RPMI8226 (cell line): ENCODE results near the gene PIF1.
"Not testable (repeated sequence)": the region's sequence is repeated elsewhere in the genome, so short reads cannot be mapped to it uniquely, and the experiment has no call there.

ENCODE experiments used
- DNase-seq: peaks from one replicate; pipeline ENCODE4 v3.0.0-alpha.2; 2015

PIF1 gene

GRCh38 chr15:64808785-64809453, 16.5 kb downstream of the PIF1 start:
- no peak for DNase-seq

- DNase-seq = no peak
Measured at GRCh38 chr15:64807751-64808222, 17.7 kb downstream of the PIF1 start.

GRCh38 chr15:64807051-64807749, 18.2 kb downstream of the PIF1 start:
- no peak for DNase-seq

DNA sequence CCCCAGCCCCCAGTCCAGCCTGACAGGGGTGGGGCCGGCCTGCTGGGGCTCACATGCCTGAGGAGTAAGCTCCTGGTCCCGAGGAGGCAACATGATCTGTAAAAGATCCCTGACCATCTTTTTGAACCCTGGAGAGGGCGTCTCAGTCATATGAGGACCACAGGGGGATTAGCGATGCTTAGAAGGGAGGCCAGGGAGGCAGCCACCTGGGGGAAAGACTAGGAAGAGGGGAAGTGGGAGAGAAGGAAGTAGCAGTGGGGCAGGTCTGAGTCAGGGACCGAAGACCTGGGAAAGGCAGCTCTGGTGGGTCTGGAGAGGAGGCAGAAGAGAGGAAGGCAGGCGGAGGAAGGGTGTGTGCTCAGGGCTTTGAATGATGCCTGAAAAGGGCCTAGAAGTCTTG, 18.9 kb downstream of the PIF1 start:
- no peak for DNase-seq

DNA sequence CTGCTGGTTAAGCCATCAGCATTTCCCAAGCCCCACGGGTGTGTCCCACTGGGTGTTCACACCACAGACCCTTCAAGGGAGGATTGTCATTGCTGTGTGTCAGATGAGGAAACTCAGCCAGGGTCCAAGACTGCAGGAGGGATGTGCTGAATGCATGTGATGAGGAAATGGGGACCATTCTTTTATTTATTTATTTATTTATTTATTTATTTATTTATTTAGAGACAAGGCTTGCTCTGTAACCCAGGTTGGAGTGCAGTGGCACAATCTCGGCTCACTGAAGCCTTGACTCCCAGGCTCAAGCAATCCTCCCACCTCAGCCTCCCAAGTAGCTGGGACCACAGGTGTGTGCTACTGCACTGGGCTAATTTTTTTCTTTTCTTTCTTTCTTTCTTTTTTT, 20.8 kb downstream of the PIF1 start:
- no peak for DNase-seq

- DNase-seq = no peak
Measured at GRCh38 chr15:64803526-64803925, 21.9 kb downstream of the PIF1 start.

DNA sequence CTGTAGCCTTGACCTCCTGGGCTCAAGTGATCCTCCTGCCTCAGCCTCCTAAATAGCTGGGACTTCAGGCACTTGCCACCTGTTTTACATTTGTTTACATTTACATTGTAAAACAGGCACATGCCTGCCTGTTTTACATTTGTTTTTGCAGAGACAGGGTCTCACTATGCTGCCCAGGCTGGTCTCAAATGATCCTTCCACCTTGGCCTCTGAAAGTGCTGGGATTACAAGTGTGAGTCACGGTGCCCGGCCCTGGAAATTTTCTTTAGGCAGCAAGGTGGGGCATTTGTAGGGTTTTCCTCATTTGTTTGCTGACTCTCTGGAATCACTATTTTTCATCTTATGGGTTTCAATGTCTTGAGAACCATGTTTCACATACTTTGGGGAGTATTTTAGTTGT, 25.0 kb downstream of the PIF1 start:
- DNase-seq = no peak

DNA sequence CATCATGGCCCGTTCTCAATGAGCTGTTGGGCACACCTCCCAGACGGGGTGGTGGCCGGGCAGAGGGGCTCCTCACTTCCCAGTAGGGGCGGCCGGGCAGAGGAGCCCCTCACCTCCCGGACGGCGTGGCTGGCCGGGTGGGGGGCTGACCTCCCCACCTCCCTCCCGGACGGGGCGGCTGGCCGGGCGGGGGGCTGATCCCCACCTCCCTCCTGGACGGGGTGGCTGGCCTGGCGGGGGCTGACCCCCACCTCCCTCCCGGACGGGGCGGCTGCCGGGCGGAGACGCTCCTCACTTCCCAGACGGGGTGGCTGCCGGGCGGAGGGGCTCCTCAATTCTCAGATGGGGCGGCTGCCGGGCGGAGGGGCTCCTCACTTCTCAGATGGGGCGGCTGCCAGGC, 26.5 kb downstream of the PIF1 start:
- not testable (repeated sequence) for DNase-seq

- DNase-seq = not testable (repeated sequence)
Measured at GRCh38 chr15:64795921-64796320, 29.5 kb downstream of the PIF1 start.

- DNase-seq = not testable (repeated sequence)
Measured at GRCh38 chr15:64795299-64795698, 30.1 kb downstream of the PIF1 start.

DNA sequence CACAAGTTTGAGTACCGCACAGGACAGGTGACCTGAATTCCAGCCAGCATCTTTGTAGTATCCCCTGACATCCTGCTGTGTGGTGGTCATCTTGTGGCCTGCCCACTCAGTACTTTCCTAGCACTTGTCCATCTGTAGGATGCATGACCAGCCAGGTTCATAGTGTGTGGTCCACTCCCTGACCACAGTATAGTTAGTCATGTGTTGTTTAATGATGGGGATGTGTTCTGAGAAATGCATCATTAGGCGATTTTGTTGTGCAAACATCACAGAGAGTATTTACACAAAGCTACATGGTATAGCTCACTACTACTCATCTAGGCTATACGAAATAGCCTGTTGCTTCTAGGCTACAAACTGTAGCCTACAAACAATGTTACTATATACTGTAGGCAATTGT, 33.2 kb downstream of the PIF1 start:
- no peak for DNase-seq

GRCh38 chr15:64791401-64791800, 34.0 kb downstream of the PIF1 start:
- no peak for DNase-seq

DNA sequence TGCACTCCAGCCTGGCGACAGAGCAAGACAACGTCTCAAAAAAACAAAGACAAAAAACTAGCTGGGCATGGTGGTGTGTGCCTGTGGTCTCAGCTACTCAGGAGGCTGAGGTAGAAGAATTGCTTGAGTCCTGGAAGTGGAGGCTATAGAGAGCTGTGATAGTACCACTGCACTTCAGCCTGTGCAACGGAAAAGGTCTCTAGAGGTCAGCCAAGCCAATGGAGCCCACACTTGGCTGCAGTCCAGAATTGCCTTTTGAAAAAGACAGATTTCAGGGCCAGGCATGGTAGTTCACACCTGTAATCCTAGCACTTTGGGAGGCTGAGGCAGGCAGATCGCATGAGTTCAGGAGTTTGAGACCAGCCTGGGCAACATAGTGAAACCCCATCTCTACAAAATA, 41.7 kb downstream of the PIF1 start:
- DNase-seq = no peak

DNA sequence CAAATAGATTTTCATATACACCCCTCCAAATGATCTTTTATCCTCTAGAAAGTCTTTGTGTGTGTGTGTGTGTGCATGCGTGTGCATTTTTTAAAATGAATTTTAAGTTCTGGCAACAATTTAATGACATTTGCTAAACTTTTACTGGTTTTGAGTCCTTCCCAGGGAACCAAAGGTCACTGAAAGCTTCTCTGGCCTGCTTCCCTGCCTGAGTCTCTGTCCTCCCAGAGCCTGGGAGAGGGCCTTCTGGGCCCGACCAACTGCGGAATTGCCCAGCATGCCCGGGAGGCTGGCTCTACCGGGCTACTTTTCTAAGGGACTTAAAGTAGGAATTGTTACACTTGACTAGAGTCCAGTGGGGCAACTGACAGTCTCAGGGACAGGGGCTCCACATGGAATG, 42.7 kb downstream of the PIF1 start:
- no peak for DNase-seq

DNA sequence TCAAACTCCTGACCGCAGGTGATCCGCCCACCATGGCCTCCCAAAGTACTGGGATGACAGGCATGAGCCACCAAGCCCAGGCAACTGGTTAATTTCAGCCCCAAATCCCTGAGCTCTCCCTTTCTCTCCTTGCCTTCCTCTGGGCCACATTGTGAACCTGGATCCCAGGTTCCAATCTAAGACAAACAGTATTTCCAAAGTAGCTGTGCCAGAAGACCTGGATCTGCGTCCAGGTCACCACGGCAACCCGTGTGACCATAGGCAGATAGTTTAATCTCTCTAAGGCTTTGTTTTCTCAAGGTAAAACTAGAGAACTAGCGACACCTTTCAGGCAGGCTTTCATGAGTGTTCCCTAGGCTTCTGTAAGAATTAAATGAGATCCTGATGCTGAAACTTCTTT, 44.1 kb downstream of the PIF1 start:
- no peak for DNase-seq

GRCh38 chr15:64780600-64781156, 44.8 kb downstream of the PIF1 start:
- DNase-seq = no peak

DNA sequence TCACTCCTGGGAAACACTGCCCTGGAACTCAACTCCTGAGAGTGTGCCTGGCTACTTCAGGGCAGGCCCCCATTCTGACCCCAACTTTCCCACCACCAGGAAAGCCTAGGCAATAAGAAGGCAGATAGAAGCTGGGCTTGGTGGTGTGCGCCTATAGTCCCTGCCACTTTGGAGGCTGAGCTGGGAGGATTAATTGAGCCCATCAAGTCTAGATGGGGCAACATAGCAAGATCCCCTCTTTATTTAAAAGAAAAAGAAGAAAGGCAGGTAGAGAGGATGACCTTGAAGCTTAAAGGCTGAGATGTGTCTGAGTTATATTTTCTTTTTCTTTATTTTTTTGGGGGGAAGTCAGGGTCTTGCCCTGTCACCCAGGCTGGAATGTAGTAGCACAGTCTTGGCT, 45.8 kb downstream of the PIF1 start:
- no peak for DNase-seq

GRCh38 chr15:64779024-64779423, 46.4 kb downstream of the PIF1 start:
- no peak for DNase-seq

DNA sequence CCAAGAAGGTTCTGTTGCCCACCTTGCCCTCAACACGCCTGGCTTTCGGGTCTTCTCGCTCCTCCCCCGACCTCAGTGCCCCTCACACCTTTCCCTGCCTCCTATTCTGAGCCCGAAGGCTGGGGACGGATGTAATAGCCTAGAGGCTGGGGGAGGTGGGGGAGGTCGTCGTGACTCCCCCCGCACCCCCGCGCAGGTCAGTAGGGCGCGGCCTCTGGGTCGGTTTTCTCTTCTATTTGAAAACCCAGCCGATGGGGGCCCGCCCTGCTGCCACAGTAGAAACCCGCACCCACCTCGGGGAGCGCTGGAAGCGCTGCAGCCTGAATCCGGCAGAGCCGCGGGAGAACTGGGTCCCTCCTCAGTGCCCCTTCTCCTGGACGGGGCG, 49.1 kb downstream of the PIF1 start:
- no peak for DNase-seq

DNA sequence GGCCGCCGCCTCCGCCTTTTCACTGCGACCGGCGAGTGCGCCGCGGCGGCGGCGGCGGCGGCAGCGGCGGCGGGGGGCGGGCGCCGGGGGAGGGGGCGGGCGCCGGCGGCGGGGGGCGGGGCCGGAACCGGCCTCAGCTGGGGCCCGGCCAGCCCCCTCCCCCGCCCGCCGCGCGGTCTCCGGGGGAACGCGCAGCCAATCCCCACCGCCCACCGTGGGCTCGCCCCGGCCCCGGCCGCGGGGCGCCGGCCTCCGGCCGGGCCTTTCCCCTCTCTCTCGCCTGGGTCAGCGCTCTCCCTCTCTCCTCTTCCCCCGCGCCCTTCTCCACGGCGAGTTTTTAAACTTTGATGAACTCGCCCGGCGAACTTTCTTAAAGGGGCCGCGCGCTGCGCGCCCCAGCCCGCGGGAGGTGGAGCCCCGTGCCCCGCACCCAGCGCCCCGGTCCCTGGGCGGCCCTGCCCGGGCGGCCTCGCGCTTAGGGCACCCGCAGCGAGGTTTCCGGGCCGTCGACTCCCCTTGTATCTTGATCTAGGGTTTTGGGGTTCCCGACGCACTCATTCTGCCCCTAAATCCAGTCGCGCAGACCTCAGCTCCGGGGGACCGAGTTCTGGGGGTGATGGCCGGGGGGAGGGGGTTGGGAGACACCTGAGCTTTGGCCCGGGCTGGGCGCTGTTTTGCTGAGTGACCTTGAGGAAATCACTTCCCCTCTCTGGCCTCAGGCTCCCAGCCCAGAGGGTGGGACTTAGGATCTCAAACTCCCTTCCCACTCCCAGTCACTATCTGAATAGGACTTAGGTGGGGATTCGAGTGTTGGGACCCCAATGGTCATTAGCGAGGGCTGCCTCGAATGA, 49.7 kb downstream of the PIF1 start, which contains the start of gene RBPMS2:
TSS of gene RBPMS2 (minus strand) at position 39 of the 851 bp plus-strand sequence. CDS start 270 bp downstream, outside the sequence.
- DNase-seq = no peak

GRCh38 chr15:64774629-64775493, 50.6 kb downstream of the PIF1 start:
- no peak for DNase-seq

- no peak for DNase-seq
Measured at GRCh38 chr15:64774037-64774628, 51.3 kb downstream of the PIF1 start.
